Transverse colon (tissue), 4 donors: ENCODE data around the gene PCNX2.

Experiments
- CTCF ChIP-seq, 5 experiments: fragments of 200-600 bp in 3 of 5; fragments of 450-650 bp in 2 of 5; sonication (generic) in 3 of 5; IDR thresholded peaks; 1 replicate in 2 of 5; 2 replicates in 3 of 5; pipeline ENCODE4 v1.5.1; 2016 to 2017; ENCODE audit warnings: antibody characterized with exemption in 5 of 5, inconsistent platforms in 3 of 5, mild to moderate bottlenecking in 2 of 5, moderate library complexity in 1 of 5
- EP300 ChIP-seq: sonication (generic); formaldehyde crosslinking; IDR thresholded peaks from one replicate; pipeline ENCODE4 v1.6.1; 2017; ENCODE audit warnings: antibody characterized with exemption, low read depth
- POLR2A ChIP-seq: fragments of 450-650 bp; IDR thresholded peaks from one replicate; pipeline ENCODE4 v1.6.1; 2016; ENCODE audit warnings: antibody characterized with exemption, mild to moderate bottlenecking, moderate library complexity
- POLR2AphosphoS5 ChIP-seq, 3 donors: sonication (generic); formaldehyde crosslinking; IDR thresholded peaks; one replicate each; pipeline ENCODE4 v1.6.1; 2016; ENCODE audit warnings: antibody characterized with exemption in 3 of 3

GRCh38 chr1:233245191-233245765 is 50.2 kb downstream of the PCNX2 start:
- TF ChIP-seq CTCF (IDR thresholded peaks at IDR 0.05) = no peak
- no peak for TF ChIP-seq POLR2AphosphoS5 (IDR thresholded peaks at IDR 0.05)
- no peak for TF ChIP-seq POLR2A
- no peak for TF ChIP-seq EP300
